OCI-LY1 (cell line): Measurements from ENCODE around the gene TBC1D9B.

Source experiments
- H2AFZ ChIP-seq: fragments of 200-600 bp; sonication (generic), shearing (Covaris generic); 2 replicates; pipeline ENCODE4 v1.6.0; 2014; ENCODE audit warnings: antibody characterized with exemption, mild to moderate bottlenecking, low read length
- H3F3A ChIP-seq: fragments of 200-600 bp; sonication (generic), shearing (Covaris generic); 2 replicates; pipeline ENCODE4 v1.6.0; 2014; ENCODE audit warnings: mild to moderate bottlenecking, antibody characterized with exemption, low read length, moderate library complexity; ENCODE audit not compliant: insufficient read depth
- H3K27ac ChIP-seq: fragments of 200-600 bp; sonication (generic); 2 replicates; pipeline ENCODE4 v1.5.1; 2014; ENCODE audit warnings: low read length, mixed run types, mild to moderate bottlenecking, low read depth; ENCODE audit not compliant: poor library complexity, severe bottlenecking
- H3K27me3 ChIP-seq: fragments of 200-600 bp; sonication (generic); 2 replicates; pipeline ENCODE4 v1.6.0; 2014; ENCODE audit warnings: antibody characterized with exemption, mild to moderate bottlenecking, low read length, moderate library complexity; ENCODE audit not compliant: insufficient read depth
- H3K36me3 ChIP-seq: fragments of 200-600 bp; sonication (generic); 2 replicates; pipeline ENCODE4 v1.6.1; 2014; ENCODE audit warnings: mild to moderate bottlenecking, antibody characterized with exemption, low read length, moderate library complexity, mixed read lengths; ENCODE audit not compliant: insufficient read depth
- H3K4me1 ChIP-seq: fragments of 200-600 bp; sonication (generic); 2 replicates; pipeline ENCODE4 v1.5.1; 2014; ENCODE audit warnings: mild to moderate bottlenecking, low read length, moderate library complexity; ENCODE audit not compliant: insufficient read depth, severe bottlenecking
- H3K4me2 ChIP-seq: fragments of 200-600 bp; sonication (generic), shearing (Covaris generic); 2 replicates; pipeline ENCODE4 v1.6.1; 2014; ENCODE audit warnings: low read length
- H3K4me3 ChIP-seq: fragments of 200-600 bp; sonication (generic); 2 replicates; pipeline ENCODE4 v1.5.1; 2014; ENCODE audit warnings: low read length, low read depth, mild to moderate bottlenecking, mixed read lengths; ENCODE audit not compliant: poor library complexity, severe bottlenecking
- H3K79me2 ChIP-seq: fragments of 200-600 bp; shearing (Covaris generic); 2 replicates; pipeline ENCODE4 v1.6.1; 2016; ENCODE audit warnings: mixed run types, low read length, mixed read lengths; ENCODE audit not compliant: insufficient read depth
- H3K9ac ChIP-seq: fragments of 200-600 bp; sonication (generic), shearing (Covaris generic); 2 replicates; pipeline ENCODE4 v1.6.1; 2014; ENCODE audit warnings: mild to moderate bottlenecking, low read length, mixed read lengths
- H3K9me2 ChIP-seq: fragments of 200-600 bp; sonication (generic), shearing (Covaris generic); 2 replicates; pipeline ENCODE4 v1.6.1; 2014; ENCODE audit warnings: low read depth, mild to moderate bottlenecking, low read length, mixed read lengths
- H3K9me3 ChIP-seq: fragments of 200-600 bp; shearing (Covaris generic); 2 replicates; pipeline ENCODE4 v1.6.1; 2014; ENCODE audit warnings: low read length, mixed read lengths
- H4K20me1 ChIP-seq: fragments of 200-600 bp; sonication (generic), shearing (Covaris generic); 2 replicates; pipeline ENCODE4 v1.6.0; 2016; ENCODE audit warnings: mild to moderate bottlenecking, low read length; ENCODE audit not compliant: insufficient read depth
- CTCF ChIP-seq: fragments of 200-600 bp; sonication (generic), shearing (Covaris generic); IDR thresholded peaks from 2 replicates; pipeline ENCODE4 v1.5.1; 2017; ENCODE audit warnings: mild to moderate bottlenecking, antibody characterized with exemption, low read length, moderate library complexity, mixed read lengths
- EZH2 ChIP-seq: fragments of 200-600 bp; sonication (generic), shearing (Covaris generic); IDR thresholded peaks from 2 replicates; pipeline ENCODE4 v1.8.0; 2017; ENCODE audit warnings: borderline replicate concordance, mixed run types, mild to moderate bottlenecking, antibody characterized with exemption, low read length, moderate library complexity, mixed read lengths

TBC1D9B gene

GRCh38 chr5:179890751-179891682, 16.7 kb downstream of the TBC1D9B start:
- peaks cover 92% of the 10 kb centered on the region for H3K36me3 ChIP-seq
- no peak overlapping the region for H2AFZ ChIP-seq
- no peaks in the 10 kb centered on the region for H3F3A ChIP-seq

GRCh38 chr5:179889885-179890284, 17.8 kb downstream of the TBC1D9B start:
- Histone ChIP-seq H3K4me2 (no peak overlapping the region), H3K4me3 (no peak overlapping the region), H3K36me3 (peaks cover 96% of the 10 kb centered on the region), H3F3A (no peaks in the 10 kb centered on the region), H3K9me2 (no peaks in the 10 kb centered on the region), H3K9ac (no peak overlapping the region), H3K79me2 (no peaks in the 10 kb centered on the region), H2AFZ (no peak overlapping the region), H3K27me3 (no peaks in the 10 kb centered on the region), H3K27ac (no peak overlapping the region), H4K20me1 (no peaks in the 10 kb centered on the region), H3K4me1 (no peaks in the 10 kb centered on the region), H3K9me3 (no peaks in the 10 kb centered on the region)
- TF ChIP-seq CTCF (no peak), EZH2 (no peak)

More at GRCh38 chr5:179890751-179891682, 16.7 kb downstream of the TBC1D9B start:
- H3K9me2 ChIP-seq, result no peaks in the 10 kb centered on the region
- H3K4me1 ChIP-seq, result no peaks in the 10 kb centered on the region
- H3K27me3 ChIP-seq, result no peaks in the 10 kb centered on the region
- H3K27ac ChIP-seq, result no peak overlapping the region
- H3K4me2 ChIP-seq, result no peak overlapping the region
- no peak for TF ChIP-seq EZH2
- no peak for TF ChIP-seq CTCF
- H3K9me3 ChIP-seq, result no peaks in the 10 kb centered on the region
- no peak overlapping the region for H3K9ac ChIP-seq
- H3K79me2 ChIP-seq, result no peaks in the 10 kb centered on the region
- no peak overlapping the region for H3K4me3 ChIP-seq
- H4K20me1 ChIP-seq, result no peaks in the 10 kb centered on the region

- Histone ChIP-seq H3K79me2 (no peaks in the 10 kb centered on the region), H3K4me2 (no peak overlapping the region), H3K9me3 (peaks cover 13% of the 10 kb centered on the region), H3K27me3 (no peaks in the 10 kb centered on the region), H3K4me3 (no peak overlapping the region), H2AFZ (no peak overlapping the region), H3F3A (no peaks in the 10 kb centered on the region), H3K4me1 (no peaks in the 10 kb centered on the region), H4K20me1 (no peaks in the 10 kb centered on the region), H3K27ac (no peak overlapping the region), H3K36me3 (peaks cover 97% of the 10 kb centered on the region), H3K9ac (no peak overlapping the region), H3K9me2 (no peaks in the 10 kb centered on the region)
- TF ChIP-seq EZH2 (no peak), CTCF (no peak)
These were observed 19.9 kb downstream of the TBC1D9B start for GRCh38 chr5:179887802-179888201.
